ENCODE measurements around the gene OR1Q1. TPM values are rescaled to one million over a fixed set of nuclear protein-coding genes. Genes with fewer than 3 reads are reported as not detected.
"Not testable (repeated sequence)": the region's sequence is repeated elsewhere in the genome, so short reads cannot be mapped to it uniquely, and the experiment has no call there.

The OR1Q1 gene
- not detected for total RNA-seq
- long read RNA-seq: 0 reads

DNA sequence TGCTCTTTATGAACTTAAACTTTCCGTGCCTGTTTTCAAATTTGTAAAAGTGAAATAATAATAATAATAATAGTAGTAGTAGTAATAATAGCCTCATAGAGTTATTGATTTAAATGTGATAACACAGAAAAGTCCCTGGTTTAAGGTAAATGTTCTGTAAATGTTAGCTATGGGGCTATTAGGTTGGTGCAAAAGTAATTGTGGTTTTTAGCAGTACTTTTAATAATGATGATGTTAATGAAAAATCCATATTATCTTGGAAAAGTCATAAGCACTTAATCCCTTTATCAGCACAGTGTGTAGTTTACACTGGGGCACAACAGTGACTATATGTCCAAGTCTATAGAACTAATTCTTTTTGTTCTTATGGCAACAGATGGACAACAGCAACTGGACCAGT, at the start of gene OR1Q1:
Gene OR1Q1 (plus strand): TSS at position 377 of the 400 bp plus-strand sequence. CDS start 0 bp downstream, at position 377.
- DNase-seq (ENCODE audit: low spot score): no peak

DNA sequence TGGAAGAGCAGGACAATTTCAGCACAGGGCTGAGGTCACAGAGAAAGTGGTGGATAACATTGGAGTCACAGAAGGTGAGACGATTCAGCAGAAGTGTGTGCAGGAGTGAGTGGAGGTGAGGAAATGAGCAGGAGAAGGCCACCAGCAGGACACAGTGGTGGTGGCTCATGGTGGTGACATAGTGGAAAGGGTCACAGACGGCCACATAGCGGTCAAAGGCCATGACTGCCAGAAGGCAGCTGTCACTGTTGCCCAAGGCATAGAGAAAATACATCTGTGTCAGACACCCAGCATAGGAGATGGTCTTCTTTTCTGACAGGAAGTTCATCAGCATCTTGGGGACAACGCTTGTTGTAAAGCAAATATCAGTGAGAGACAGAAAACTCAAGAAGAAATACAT, 46.6 kb upstream of the OR1Q1 start:
- DNase-seq (ENCODE audit: low spot score): no peak

GRCh38 chr9:122572456-122572855, 42.1 kb upstream of the OR1Q1 start:
- DNase-seq (ENCODE audit: low spot score): no peak

DNA sequence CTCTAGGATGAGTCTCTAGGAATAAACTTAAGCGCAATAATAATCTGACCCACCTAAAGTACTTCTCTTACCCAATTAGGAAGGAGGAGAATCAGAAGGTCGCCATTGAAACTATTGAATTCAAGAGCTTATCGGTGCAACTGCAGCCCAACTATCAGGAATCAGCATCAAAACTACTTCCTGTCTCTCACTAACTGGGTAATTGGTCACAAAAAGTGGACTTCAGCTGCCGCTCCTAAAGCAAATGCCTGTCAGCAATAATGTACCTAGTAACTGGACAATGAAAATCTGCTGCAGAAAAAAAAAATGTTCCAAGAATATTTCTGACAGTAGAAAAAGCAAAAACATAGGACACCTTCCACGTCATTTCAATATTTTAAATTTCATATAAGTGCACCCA, 34.7 kb upstream of the OR1Q1 start:
- DNase-seq (ENCODE audit: low spot score): no peak

- DNase-seq (ENCODE audit: low spot score): no peak
Measured at GRCh38 chr9:122580360-122580759, 34.2 kb upstream of the OR1Q1 start.

DNA sequence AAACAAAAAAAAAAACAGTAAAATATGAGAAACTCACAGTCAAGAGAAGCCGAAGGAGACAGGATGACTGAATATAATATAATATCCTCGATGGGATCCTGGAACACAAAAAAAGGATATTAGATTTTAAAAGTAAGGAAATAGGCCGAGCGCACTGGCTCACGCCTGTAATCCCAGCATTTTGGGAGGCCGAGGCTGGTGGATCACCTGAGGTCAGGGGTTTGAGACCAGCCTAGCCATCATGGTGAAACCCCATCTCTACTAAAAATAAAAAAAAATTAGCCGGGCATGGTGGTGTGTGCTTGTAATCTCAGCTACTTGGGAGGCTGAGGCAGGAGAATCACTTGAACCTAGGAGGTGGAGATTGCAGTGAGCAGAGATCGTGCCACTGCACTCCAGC, 31.3 kb upstream of the OR1Q1 start, which contains the start of gene OR1L8:
Gene OR1L8 (minus strand): TSS at position 101 of the 400 bp plus-strand sequence. CDS start 14,907 bp downstream, outside the sequence.
- not testable (repeated sequence) for DNase-seq (ENCODE audit: low spot score)

DNA sequence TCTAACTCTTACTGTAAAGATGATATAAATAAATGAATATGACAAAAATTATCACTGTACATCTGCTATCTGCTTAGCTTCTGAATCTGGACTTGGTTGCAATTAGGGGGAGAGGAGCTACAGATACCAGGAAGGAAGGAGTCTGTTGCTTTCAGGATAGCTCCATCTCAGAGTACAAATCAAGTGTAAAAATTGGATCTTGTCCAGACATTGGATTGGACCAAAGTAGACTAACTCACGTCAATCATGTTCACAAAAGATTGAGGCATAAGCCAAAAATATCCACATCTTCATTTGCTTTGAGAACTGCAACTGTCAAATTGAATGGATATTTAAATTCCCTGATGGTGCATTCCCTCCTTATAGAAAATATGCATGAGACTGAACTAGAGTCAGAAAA, 8.8 kb upstream of the OR1Q1 start:
- no peak for DNase-seq (ENCODE audit: low spot score)

- no peak for DNase-seq (ENCODE audit: low spot score)
Measured at GRCh38 chr9:122606587-122606986, 8.0 kb upstream of the OR1Q1 start.

DNA sequence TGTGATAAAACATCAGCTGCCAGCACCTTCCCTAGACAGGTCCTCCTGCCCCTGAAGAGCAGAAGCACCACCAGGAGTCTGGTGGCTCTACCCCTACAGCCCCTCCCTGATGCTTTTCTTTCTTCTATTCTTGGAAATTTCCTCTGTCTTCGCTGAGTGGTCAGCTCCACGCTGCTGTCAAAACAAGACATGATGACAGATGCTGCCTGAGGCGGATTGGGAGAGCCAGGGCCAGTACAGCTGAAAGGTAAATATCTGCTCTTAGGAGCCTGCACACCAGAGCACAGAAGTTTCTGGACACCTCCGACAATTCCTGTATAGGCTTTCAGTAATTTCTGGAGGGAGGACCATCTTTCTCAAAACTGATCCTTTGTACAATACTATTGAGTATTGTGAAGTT, 4.7 kb upstream of the OR1Q1 start:
- DNase-seq (ENCODE audit: low spot score): no peak

DNA sequence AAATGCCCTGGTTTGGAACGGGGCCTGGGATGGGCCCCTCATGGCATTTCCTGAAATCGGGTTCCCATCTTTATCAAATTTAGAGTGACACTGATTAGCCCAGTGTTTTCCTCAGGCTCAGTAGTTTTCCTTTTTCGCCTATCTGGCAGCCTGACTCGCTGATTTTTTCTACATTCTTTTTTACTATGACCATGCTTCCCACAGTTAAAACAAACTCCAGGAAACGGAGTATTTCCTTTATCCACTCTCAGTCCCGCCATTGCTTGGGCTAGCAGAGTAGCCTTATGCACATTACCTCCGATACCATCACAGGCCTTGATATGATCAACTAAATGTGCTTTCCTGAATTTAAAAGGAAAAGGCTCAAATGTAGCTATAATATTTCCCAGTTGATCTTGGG, 5.5 kb downstream of the OR1Q1 start:
- DNase-seq (ENCODE audit: low spot score): no peak

- no peak for DNase-seq (ENCODE audit: low spot score)
Measured at GRCh38 chr9:122642226-122642625, 27.7 kb downstream of the OR1Q1 start.

DNA sequence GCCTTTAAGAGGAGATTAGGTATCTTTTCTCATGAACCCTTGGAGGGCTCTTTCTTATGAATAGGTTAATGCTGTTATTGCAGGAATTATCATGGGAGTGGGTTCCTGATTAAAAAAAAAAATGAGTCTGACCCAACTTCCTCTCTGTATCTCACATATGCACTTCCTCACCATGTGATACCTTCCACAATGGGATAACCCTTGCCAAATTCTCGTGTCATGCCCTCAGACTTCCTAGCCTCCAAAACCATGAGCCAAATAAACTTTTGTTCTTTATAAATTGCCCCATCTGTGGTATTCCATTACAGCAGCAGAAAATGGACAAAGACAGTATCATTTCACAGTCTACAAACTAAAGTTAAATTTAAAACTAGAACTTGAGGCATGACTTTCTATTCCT, 41.8 kb downstream of the OR1Q1 start:
- DNase-seq (ENCODE audit: low spot score): no peak

DNA sequence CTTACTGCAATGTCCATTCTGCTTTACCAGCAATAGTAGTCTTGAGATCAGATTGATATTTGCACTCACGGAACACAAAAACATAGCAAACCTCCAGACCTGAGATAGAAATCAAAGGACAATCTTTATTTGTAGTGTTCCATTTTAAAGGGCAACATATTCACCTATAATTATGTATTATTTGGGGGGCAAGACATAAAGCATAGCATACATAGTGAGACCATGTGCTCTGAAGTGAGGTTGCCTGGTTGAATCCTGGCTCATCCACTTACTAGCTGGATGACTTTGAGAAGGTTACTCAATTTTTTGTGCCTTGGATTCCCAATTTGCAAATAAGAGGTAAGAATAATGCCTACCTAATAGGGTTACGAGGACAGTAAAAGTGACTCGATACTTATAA, 43.0 kb downstream of the OR1Q1 start, which contains the start of gene OR1B1:
Gene OR1B1 (minus strand): TSS at position 101 of the 400 bp plus-strand sequence.
- DNase-seq (ENCODE audit: low spot score): no peak

DNA sequence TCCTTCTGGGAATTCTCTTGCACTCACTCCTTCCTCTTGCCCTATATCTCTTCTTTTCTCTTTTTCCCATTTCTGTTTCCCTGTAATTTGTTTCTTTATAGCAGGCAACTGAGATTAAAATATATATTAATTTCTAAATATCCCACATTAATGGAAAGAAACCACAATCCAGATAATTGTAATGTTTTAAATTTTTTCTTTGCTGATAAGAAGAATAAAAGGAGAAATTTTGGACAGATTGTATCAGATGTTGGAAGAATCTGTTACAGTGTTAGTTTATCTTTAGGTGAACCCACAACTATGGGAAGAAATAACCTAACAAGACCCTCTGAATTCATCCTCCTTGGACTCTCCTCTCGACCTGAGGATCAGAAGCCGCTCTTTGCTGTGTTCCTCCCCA, 46.9 kb downstream of the OR1Q1 start, which contains the start of gene OR1L1:
Gene OR1L1 (plus strand): TSS at position 301 of the 400 bp plus-strand sequence. CDS start 0 bp downstream, at position 301.
- DNase-seq (ENCODE audit: low spot score): no peak

Other genes starting within 250 kb of the OR1Q1 start
- 16.5 TPM for gene PTGS1, start 243.7 kb upstream of the OR1Q1 start, total RNA-seq
- gene OR1J1, start 136.8 kb upstream of the OR1Q1 start, total RNA-seq: not detected
- not detected for gene OR1J2, start 103.9 kb upstream of the OR1Q1 start, total RNA-seq
- not detected for gene OR1J4, start 95.6 kb upstream of the OR1Q1 start, total RNA-seq
- not detected for gene OR1N1, start 87.4 kb upstream of the OR1Q1 start, total RNA-seq
- not detected for gene OR1N2, start 61.6 kb upstream of the OR1Q1 start, total RNA-seq
- not detected for gene OR1L8, start 31.4 kb upstream of the OR1Q1 start, total RNA-seq
- gene OR1B1, start 42.9 kb downstream of the OR1Q1 start, total RNA-seq: not detected
- not detected for gene OR1L1, start 47.0 kb downstream of the OR1Q1 start, total RNA-seq
- not detected for gene OR1L3, start 60.4 kb downstream of the OR1Q1 start, total RNA-seq
- gene OR1L4, start 109.3 kb downstream of the OR1Q1 start, total RNA-seq: not detected
- not detected for gene OR1L6, start 127.6 kb downstream of the OR1Q1 start, total RNA-seq
- not detected for gene OR5C1, start 174.2 kb downstream of the OR1Q1 start, total RNA-seq
- not detected for gene OR1K1, start 185.4 kb downstream of the OR1Q1 start, total RNA-seq
- 15.5 TPM for gene PDCL, start 213.8 kb downstream of the OR1Q1 start, total RNA-seq

Data from mesenteric fat pad (tissue), 1 donor.